SHP77 treated with DMSO at 0.1 percent for 48 hours (cell line): ENCODE results near the gene LTBR.

ENCODE experiments used
- DNase-seq: peaks from one replicate; lab custom pipeline; 2025; lab: John Stamatoyannopoulos, UW

LTBR gene

DNA sequence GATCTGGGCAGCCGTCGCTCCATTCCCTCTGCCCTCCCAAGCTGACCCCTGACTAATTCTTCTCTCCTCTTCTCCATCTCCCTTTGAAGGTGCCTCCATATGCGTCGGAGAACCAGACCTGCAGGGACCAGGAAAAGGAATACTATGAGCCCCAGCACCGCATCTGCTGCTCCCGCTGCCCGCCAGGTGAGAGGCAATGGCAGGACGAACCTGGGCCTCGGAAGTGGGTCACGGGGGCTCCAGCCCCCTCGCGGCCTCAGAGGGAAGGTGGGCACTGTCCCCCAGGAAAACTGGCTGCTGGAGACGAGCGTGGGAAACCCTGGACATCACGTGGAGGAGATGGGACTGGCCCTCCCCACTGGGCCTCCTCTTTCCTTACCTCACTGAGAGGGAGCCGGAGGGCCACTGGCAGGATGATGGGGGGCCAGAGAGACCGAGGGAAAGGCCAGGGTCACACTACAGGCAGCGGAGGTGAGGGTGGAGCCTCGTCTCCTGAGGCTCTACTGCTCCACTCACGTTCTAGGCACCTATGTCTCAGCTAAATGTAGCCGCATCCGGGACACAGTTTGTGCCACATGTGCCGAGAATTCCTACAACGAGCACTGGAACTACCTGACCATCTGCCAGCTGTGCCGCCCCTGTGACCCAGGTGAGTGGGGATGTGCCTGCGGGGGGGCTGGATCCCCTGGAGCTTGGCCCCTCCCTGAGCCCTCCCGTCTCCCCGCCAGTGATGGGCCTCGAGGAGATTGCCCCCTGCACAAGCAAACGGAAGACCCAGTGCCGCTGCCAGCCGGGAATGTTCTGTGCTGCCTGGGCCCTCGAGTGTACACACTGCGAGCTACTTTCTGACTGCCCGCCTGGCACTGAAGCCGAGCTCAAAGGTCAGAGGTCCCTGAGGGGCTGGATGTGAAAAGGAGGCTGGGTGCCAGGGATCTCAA lies 806 bp downstream of the LTBR start:
- DNase-seq: no peak

DNA sequence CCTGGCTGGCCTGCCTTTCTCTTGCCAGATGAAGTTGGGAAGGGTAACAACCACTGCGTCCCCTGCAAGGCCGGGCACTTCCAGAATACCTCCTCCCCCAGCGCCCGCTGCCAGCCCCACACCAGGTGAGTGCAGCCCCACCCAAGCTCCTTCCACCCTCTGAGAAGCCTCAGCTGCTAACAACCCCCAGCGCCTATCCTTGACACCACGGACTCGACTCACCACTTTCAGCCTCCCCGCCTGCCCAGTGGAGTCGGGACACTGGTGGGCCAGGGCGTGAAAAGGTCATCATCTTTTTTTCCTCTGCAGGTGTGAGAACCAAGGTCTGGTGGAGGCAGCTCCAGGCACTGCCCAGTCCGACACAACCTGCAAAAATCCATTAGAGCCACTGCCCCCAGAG lies 2.1 kb downstream of the LTBR start:
- DNase-seq: no peak

DNA sequence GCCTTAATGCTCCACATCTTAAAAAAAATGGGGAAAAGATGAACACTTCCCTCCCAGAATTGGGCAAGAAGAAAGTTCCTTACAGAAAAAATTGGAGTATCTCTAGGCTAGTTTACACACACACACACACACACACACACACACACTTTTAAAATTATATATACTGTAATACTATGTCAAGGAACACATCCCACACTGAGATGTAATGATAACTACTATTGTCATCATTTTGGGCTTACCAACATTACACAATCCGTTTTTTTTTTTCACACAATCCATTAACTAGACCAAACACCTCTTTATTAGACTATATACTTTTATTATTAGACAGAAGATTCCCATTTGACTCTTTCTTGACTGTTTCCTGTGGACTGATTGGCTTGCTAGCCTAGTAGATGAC lies 2.5 kb downstream of the LTBR start:
- DNase-seq: no peak

DNA sequence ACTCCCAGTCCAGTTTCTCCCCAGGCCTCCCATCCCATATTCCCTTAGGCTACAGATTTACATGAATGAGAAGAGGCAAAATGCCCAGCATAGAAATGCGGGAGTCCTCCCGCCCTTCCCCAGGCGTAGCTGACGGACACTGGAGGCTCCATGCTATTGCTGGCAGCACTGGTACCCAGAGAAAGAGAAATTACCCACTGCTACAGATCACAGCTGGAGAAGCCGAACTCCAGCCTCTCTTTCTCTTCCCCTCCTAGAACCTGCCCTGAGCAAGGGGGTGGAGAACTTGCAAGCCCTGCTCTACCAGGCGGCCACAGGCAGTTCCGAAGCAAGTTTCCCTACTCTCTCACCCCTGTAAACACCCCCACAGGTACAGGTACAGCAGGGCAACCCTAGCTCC lies 3.6 kb downstream of the LTBR start:
- DNase-seq: no peak

DNA sequence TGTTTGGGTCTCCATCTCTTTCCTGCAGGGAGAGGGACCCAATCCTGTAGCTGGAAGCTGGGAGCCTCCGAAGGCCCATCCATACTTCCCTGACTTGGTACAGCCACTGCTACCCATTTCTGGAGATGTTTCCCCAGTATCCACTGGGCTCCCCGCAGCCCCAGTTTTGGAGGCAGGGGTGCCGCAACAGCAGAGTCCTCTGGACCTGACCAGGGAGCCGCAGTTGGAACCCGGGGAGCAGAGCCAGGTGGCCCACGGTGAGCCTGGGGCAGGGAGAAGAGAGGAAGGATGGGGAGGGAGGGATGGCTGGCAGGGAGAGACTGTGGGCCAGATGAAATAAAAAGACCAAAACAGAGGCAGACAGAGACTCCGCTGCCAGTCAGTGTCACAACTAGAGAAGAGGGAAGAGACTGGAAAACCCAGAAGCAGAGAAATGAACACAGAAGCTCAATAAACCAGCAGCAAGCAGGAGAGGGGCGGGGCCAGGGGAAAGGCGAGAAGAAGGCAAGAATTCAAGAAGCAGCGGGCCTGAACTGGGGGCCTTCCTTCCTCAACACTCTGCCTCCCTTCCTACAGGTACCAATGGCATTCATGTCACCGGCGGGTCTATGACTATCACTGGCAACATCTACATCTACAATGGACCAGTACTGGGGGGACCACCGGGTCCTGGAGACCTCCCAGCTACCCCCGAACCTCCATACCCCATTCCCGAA lies 6.3 kb downstream of the LTBR start:
- no peak for DNase-seq

DNA sequence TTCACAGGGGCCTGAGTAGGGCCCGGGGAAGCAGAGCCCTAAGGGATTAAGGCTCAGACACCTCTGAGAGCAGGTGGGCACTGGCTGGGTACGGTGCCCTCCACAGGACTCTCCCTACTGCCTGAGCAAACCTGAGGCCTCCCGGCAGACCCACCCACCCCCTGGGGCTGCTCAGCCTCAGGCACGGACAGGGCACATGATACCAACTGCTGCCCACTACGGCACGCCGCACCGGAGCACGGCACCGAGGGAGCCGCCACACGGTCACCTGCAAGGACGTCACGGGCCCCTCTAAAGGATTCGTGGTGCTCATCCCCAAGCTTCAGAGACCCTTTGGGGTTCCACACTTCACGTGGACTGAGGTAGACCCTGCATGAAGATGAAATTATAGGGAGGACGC lies 7.1 kb downstream of the LTBR start:
- no peak for DNase-seq

DNA sequence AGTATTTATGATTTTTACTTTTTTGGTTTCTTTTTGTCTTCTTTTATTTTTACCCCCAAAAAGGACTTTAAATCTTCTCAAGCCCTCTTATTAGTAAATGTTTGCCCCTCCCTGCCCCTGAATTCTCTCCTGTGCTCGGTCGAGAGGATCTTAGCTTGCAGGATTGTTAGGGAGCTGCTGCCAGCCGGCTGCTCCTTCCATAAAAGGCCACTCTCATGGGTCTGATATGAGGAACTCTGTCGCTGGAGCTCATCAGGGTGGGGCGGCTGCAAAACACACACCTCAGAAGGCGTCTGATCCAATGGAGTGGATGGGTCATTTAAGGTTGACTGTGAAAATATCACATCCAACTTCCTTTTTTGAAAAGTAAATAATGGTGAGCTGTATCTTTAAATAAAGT lies 8.5 kb downstream of the LTBR start:
- no peak for DNase-seq

DNA sequence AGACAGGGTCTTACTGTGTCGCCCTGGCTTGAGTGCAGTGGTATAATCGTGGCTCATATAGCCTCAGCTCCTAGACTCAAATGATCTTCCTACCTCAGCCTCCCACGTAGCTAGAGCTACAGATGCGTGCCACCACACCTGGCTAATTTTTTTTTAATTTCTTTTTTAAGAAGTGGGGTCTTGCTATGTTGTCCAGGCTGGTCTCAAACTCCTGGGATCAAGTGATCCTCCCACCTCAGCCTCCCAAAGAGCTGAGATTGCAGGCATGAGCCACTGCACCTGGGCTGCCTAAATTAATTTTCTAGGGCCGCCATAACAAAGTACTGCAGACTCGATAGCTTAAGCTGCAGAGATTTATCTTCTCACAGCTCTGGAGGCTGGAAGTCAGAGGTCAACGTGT lies 9.1 kb downstream of the LTBR start:
- DNase-seq: no peak

DNA sequence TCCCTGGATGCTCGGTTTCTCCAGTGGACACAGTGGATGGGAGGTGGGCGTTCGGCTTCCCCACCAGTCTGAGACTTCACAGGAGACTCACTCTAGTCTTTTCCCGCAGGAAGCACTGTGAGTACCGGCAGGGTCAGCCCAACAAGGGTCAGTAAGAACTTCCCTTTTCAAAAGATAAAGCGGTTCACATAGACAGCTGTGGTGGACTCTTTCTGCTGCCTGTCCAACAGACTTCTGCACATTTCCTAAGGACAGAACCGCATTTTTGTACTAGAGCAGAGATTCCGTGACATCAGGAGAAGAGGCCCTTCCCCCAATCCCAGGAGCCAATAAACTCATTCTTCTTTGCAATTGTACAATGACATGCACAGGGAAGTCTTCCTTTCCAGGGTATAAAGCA lies 10.4 kb downstream of the LTBR start:
- no peak for DNase-seq

DNA sequence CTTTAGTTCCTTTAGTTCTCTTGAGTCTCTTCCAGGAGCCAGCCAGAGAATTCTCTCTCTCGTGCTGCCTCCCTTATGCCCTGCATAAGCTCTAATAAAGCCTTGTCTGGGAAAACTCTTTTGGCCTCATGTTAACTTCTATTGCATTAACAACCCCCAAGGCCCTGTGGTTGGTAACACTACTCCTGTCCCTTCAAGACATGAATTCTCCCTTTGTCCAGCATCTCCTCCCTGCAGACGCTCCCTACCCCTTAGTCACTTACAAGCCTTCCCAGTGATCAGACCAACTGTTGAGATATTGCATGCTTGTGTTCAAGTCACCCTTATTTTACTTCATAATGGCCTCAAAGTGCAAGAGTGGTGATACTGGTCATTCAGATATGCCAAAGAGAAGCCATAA lies 12.1 kb downstream of the LTBR start:
- DNase-seq: no peak

DNA sequence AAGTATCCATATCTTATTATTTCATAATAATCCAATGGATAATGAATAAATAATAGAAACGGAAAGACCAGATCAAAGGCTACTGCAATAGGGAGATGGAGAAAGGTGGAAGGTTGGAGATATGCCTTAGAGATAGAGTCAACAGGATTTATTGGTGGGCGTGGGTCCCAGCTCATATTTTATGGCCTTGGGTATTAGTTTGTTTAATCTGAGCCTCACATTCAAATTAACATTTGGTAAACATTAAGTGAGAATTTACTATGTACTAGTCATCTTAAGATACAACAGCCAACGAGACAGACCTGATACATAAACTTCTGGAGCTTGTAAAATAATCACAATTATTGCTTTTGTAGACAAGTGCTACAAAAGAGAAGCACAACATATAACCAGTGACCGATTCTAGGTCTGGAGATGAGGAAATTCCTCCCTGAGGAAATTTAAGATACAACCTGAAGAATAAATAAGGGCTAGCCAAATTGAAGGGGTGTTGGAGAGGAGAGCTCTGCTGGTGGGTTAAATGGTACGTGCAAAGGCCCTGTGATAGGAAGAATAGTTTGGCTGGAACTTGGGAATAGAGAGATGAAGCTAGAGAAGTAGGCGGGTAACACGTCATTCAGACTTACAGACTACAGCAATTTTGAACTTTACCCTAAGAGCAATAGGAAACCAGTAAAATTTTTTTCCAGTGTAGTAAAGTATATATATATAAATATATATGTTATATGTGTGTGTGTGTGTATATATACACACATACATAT lies 16.1 kb downstream of the LTBR start:
- DNase-seq: no peak

DNA sequence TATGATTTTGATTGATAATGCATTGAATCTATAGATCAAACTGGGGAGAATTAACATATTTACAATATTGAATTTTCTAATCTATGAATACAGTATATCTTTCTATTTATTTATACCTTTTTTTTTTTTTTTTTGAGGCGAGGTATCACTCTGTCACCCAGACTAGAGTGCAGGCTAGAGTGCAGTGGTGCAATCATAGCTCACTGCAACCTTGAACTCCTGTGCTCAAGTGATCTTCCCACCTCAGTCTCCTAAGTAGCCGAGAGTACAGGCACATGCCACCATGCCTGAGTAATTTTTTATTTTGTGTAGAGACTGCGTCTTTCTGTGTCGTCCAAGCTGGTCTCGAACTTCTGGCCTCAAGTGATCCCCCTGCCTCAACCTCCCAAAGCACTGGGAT lies 20.4 kb downstream of the LTBR start:
- no peak for DNase-seq

DNA sequence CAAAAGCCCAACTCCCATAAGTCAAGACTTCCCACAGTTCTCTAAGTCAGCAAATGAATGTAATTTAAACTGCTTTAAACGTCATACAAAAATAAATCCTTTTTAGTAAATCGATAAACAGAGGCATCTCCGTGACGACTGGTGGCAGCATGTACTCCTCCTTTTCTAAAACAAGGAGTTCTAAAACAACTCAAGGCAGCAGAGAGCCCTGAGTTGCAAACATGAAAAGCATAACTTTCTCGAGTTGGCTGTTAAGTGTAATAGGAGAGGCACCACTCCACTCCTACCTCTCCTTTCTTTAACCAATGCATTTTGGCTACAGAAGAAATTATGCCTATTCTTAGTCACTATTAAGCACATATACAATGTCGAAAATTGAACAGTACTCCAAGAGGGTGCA lies 22.0 kb downstream of the LTBR start:
- DNase-seq: no peak

DNA sequence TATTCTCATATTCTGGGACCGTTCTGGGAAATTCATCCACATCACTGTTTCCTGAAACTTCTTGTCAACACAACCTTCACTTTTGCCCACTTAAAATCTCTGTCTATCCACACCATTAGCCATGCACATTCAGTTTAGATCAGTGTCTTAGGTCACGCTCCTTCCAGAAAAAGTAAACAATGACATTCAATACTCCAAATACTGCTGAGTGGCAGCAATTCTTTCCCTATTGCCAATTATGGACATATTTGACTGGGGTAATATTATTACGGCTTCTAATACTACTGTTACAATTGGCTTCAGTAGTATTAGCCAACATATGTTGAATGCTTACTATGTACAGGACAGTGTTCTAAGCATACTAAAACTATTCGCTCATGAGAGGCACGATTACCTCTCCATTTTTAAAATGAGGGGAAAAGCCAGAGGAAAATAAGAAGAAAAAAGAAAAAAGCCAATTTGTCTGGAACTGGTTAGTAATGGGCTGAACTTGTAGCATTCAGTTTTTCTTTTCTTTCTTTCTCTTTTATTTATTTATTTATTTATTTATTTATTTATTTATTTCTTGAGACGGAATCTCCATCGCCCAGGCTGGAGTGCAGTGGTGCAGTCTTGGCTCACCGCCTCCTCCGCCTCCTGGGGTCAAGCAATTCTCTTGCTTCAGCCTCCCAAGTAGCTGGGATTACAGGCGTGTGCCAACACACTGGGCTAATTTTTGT lies 23.4 kb downstream of the LTBR start:
- DNase-seq: no peak

DNA sequence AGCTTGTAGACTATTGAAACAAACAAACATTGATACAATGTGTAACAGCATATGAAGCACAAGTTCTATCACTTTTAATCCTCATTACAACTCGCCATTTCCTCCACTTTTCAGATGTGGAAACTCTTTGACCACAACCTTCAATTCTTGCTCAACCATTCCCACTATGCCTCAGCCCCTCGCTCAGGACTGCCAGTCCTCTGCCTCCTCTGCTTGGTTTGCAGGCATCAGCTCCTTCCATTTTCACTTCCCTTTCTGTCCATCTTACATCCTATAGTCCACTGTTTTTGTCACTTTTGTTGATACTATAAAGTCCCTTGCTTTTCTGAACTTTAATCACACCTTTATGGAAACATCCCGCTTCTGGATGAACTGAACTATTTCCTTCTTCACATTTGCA lies 32.6 kb downstream of the LTBR start:
- no peak for DNase-seq

DNA sequence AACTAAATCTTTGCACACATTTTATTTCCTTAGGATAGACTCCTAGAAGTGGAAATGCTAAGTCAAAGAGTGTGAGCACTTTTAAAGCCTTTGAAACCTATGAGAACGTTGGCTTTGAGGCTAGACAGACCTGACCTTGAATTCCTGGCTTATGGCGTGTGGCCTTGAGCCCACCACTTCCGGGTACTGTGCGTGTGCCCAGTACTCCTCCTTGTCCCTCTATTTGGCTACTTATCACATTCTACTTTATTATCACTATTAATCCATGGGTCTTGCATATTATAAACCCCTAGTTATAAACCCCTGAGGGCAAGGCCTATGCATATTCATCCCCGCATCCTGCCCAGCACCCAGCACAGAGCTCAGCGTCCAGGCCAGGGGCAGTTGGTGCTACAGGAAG lies 34.8 kb downstream of the LTBR start:
- DNase-seq: no peak

DNA sequence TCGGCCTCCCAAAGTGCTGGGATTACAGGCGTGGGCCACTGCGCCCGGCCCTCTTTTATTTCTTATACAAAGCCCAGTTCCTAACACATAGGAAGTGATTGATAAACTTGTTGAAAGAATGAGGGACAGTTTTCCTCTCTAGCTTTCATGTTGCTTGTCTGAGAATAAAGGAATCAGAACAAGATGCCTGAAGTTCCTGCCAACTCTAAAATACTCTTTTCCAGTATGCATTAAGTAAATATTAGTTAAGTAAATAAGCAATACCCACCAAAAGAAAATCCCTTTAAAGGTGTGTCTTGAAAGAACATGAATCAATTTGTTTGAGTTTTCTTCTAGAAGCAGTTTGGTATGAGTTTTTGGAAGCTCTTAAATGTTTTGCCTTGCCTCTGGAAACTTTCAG lies 36.4 kb downstream of the LTBR start:
- DNase-seq: no peak

DNA sequence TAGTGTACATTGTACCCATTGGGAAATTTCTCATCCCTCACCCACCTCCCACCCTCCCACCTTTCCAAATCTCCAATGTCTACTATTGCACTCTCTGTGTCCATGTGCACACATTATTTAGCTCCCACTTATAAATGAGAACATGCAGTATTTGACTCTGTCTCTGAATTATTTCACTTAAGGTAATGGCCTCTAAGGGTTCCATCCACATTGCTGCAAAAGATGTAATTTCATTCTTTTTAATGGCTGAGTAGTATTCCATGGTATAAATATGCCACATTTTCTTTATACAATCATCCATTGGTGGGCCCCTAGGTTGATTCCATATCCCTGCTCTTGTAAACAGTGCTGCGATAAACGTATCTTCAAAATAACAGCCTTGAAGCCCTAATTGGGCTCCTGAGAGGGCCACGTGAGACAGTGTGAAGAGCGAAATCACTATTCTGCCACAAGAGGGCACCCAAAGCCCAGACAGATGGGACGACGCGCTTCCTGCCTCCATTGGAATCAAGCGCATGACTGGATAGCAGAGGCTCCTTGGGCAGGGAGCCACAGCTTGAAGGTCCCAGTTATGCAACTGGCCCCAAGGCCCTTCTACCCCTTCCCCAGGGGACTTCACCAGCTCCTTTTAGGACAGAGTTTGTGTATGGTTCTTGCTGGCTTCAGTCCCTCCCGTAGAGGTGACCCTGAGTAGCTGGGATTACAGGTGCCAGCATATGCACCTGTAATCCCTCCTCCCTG lies 39.5 kb downstream of the LTBR start:
- peak; percentile 45 for DNase-seq

DNA sequence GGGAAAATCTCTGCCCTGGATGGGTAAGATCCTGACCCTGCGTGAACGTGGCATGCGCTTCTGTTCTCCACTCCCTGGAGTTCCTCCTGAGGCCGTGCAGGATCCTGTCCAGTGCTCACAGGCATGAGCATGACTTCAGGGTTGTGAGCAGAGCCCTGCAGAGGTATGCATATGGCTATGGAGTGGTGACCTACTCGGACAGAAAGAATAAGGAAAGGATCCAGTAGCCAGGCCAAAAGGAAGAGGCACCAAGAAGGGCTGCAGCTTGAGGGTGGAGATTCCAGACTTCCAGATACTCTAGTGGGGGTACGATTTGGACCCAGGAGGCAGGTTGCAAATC lies 40.0 kb downstream of the LTBR start:
- DNase-seq: no peak

DNA sequence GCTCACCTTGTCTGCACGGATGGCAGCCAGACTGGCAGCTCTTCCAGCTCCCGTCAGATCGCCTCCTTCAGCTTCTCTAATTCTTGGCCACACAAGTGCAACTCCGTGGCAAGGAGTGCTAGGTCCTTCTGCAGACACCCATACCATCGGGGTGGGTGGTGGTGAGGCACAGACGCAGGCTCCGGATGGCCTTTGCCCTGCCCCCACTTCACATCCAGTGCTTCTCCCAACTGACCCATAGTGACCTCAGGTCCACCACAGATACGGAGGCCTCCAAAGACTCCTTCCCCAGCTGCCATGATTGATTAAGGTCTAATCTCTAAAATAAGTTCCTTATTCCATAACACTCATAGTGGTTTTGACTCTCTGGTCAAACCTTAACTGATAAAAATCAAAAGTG lies 40.9 kb downstream of the LTBR start:
- DNase-seq: no peak
